ENCODE results near the gene SERINC5.

The SERINC5 gene

DNA sequence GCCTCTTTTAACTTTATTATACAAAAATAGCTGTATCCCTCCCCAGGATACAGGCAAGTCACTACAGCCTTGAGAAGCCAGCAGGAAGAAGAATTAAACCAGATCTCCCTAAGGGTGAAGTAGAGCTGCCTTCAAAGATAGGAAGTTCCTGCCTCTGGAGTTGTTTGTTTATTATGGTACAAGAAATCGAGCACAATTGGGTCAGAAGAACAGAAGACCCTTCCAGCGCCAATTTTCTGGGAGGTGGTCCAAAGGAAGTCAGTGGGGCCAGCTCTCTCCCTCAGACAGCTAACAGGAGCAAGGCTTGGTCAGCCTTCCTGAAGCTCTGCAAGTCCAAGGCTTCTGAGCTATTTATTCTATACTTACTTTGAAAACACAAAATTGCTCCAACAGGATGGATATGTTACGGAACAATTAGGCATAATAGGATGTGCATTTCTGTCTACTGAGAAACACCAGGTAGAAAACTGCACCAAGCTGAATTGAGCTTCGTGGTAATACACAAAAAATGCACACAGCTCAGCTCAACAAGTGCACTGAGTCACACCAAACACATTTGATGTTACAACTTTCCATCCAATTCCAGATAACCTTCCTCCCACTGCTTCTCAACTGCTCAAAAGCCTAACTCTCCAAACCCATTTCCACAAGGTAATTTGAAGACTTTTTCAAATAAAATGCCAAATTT lies 16.0 kb downstream of the SERINC5 start:
- in situ Hi-C loops (cut with MboI; ENCODE audit: low sequenced_read_pairs, unreplicated experiment) = no loop called here
- TF ChIP-seq, protein P1, sequence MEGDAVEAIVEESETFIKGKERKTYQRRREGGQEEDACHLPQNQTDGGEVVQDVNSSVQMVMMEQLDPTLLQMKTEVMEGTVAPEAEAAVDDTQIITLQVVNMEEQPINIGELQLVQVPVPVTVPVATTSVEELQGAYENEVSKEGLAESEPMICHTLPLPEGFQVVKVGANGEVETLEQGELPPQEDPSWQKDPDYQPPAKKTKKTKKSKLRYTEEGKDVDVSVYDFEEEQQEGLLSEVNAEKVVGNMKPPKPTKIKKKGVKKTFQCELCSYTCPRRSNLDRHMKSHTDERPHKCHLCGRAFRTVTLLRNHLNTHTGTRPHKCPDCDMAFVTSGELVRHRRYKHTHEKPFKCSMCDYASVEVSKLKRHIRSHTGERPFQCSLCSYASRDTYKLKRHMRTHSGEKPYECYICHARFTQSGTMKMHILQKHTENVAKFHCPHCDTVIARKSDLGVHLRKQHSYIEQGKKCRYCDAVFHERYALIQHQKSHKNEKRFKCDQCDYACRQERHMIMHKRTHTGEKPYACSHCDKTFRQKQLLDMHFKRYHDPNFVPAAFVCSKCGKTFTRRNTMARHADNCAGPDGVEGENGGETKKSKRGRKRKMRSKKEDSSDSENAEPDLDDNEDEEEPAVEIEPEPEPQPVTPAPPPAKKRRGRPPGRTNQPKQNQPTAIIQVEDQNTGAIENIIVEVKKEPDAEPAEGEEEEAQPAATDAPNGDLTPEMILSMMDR (IDR thresholded peaks at IDR 0.05; ENCODE audit: borderline replicate concordance, control extremely low read depth, extremely low read depth, insufficient read depth, missing control alignments) = no peak
- DNase-seq (ENCODE audit: low spot score) = no peak

DNA sequence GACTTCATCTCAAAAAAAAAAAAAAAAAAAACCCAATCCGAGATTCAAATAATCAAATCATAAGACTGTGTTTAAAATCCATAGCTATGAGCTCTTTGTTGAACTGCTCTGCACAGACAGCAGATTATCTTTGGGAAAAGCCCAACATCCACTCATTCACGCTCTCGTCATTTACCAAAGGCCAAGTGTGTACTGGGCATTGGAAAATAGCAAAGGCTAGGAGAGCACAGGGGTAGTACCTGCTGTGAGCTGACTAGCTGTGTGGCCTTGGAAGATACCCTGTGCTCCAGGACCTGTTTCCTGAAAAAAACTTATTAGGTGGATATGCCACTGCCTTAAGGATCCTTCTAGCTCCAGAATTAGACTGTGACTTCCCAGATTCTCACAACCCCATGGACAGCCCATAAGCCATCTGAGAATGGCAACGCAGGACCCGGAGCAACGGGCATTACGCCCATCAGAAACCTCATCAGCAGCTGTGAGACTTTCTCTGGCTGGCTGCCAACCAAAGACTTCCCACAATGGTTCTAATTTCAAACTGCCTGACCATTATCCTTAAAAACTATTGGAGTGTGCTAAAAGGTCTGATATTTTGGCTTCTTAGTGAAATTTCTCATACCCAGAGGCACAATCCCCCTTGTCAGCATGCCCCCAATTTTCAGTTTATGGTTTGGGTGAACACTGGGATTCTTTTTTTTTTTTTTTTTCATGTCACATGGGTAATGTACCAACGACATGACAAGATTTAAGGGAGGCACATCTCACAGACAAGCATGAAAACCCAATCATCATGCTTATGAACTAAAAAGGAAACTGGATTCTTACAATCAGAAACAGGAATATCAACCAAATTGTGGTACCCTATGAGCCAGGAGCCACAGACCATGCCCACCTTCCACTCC lies 16.8 kb downstream of the SERINC5 start:
- in situ Hi-C loops (cut with MboI; ENCODE audit: low sequenced_read_pairs, unreplicated experiment) = no loop called here
- TF ChIP-seq, protein P1 (IDR thresholded peaks at IDR 0.05; ENCODE audit: borderline replicate concordance, control extremely low read depth, extremely low read depth, insufficient read depth, missing control alignments) = no peak
- DNase-seq (ENCODE audit: low spot score) = no peak

DNA sequence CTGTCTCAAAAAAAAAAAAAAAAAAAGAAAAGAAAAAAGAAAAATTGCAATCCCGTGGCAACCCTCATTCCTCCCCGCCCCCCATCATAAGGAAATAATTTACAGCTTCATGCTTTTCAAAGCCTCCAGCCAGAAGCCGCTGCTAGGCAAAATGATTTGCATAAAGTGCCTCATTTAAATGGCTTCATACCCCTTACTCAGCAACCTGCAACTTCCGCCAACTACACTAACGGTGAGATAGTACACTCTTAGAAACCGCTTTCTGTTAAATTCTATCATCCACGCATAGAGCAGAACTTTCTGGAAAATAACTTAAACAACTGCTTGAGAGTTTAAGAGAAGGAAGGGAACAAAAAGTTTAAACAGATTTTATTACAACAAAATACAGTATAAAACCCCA lies 17.8 kb downstream of the SERINC5 start:
- DNase-seq (ENCODE audit: low spot score) = no peak
- TF ChIP-seq, protein P1 (IDR thresholded peaks at IDR 0.05; ENCODE audit: borderline replicate concordance, control extremely low read depth, extremely low read depth, insufficient read depth, missing control alignments) = no peak

DNA sequence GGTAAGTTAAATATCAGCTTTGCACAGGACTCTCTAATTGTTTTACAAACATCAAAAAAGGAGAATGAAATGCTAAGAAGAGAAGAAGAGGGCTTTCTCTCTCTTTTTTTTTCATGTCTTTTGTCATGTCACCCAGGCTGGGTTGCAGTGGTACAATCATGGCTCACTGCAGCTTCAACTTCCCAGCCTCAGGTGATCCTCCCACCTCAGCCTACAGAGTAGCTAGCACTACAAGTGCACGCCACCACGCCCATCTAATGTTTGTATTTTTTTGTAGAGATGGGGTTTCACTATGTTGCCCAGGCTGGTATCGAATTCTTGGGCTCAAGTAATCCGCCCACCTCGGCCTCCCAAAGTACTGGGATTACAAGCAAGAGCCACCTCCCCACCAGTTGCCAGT lies 18.6 kb downstream of the SERINC5 start:
- no peak for DNase-seq (ENCODE audit: low spot score)
- in situ Hi-C loops (cut with MboI; ENCODE audit: low sequenced_read_pairs, unreplicated experiment) = no loop called here
- TF ChIP-seq, protein P1 (IDR thresholded peaks at IDR 0.05; ENCODE audit: borderline replicate concordance, control extremely low read depth, extremely low read depth, insufficient read depth, missing control alignments) = no peak

More for the DNA sequence above, 17.8 kb downstream of the SERINC5 start:
- in situ Hi-C loops (cut with MboI; ENCODE audit: low sequenced_read_pairs, unreplicated experiment) = no loop called here

DNA sequence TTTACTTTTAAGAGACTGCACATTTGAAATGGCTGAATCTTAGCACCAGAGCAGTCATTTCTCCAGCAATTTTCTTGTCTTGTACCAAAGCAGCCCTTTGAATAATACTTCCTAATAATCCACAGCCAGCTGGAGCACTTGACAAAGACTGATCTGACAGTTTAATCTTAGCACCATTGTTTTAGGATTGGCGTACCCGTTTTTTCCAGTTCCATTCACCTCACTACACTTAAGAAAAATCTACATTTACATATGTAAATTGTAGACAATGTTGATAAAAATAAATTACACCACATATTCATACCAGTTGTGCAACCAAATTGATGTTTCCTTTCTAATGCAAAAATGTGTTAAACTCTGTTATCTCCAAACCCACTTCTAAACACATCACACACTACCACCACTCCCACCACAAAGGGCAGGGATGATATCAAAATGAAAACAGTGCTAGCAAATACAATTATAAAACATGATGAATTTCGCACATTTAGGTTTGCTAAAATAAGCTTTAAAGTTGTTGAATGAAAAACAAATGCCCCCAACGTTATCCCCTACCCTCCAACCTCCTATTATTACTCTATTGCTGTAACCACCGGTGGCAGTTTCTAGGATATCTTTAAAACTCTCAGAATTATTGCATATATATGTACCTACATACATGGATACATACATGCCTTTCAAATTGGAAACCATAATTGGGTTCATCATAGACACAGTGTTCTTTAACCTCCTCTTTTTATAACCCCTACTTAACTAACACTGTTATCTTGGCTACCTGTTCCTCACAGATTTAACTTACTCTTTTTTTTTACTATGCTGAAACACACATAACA lies 21.5 kb downstream of the SERINC5 start:
- TF ChIP-seq, protein P1 (IDR thresholded peaks at IDR 0.05; ENCODE audit: borderline replicate concordance, control extremely low read depth, extremely low read depth, insufficient read depth, missing control alignments) = no peak
- in situ Hi-C loops (cut with MboI; ENCODE audit: low sequenced_read_pairs, unreplicated experiment) = no loop called here
- no peak for DNase-seq (ENCODE audit: low spot score)

DNA sequence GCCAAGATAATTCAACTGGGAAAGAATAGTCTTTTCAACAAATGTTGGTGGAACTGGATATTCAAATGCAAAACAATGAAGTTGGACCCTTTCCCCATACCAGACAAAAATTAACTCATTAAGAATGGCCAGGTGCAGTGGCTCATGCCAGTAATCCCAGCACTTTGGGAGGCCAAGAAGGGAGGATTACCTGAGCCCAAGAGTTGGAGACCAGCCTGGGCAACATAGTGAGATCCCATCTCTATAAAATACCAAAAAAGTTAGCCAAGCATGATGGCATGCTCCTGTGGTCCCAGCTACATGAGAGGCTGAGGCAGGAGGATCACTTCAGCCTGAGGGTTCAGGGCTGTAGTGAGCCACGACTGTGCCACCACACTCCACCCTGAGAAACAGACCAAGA lies 24.2 kb downstream of the SERINC5 start:
- TF ChIP-seq, protein P1 (IDR thresholded peaks at IDR 0.05; ENCODE audit: borderline replicate concordance, control extremely low read depth, extremely low read depth, insufficient read depth, missing control alignments) = no peak
- no peak for DNase-seq (ENCODE audit: low spot score)
- in situ Hi-C loops (cut with MboI; ENCODE audit: low sequenced_read_pairs, unreplicated experiment) = no loop called here

Measured in GM13976 (cell line).